Neural progenitor cell (in vitro differentiated cells): ENCODE results near the gene SATB1. TPM values are rescaled to one million over a fixed set of nuclear protein-coding genes. Genes with fewer than 3 reads are reported as not detected.

Experiments used
- DNase-seq: peaks from one replicate; pipeline ENCODE4 v3.0.0-alpha.2; 2016; ENCODE audit warnings: low spot score
- H2AFZ ChIP-seq: fragments of 200-600 bp; sonication (generic); replicated peaks from 2 replicates; pipeline ENCODE4 v1.6.1; 2016; ENCODE audit warnings: antibody characterized with exemption
- H3F3A ChIP-seq: fragments of 200-600 bp; sonication (generic); 2 replicates; pipeline ENCODE4 v1.6.1; 2016; ENCODE audit warnings: antibody characterized with exemption, low read depth
- H3K27ac ChIP-seq: fragments of 200-600 bp; sonication (generic); 2 replicates; pipeline ENCODE4 v1.5.1; 2016; ENCODE audit warnings: mild to moderate bottlenecking
- H3K27me3 ChIP-seq: fragments of 200-600 bp; sonication (generic); 2 replicates; pipeline ENCODE4 v1.6.1; 2016; ENCODE audit warnings: mild to moderate bottlenecking, moderate library complexity
- H3K36me3 ChIP-seq: fragments of 200-600 bp; sonication (generic); 2 replicates; pipeline ENCODE4 v1.5.1; 2016
- H3K4me1 ChIP-seq: fragments of 200-600 bp; sonication (generic); 2 replicates; pipeline ENCODE4 v1.6.1; 2016; ENCODE audit warnings: mixed run types
- H3K4me2 ChIP-seq: fragments of 200-600 bp; sonication (generic); 2 replicates; pipeline ENCODE4 v1.6.1; 2016
- H3K4me3 ChIP-seq: fragments of 200-600 bp; sonication (generic); 2 replicates; pipeline ENCODE4 v1.5.1; 2016
- H3K79me2 ChIP-seq: fragments of 200-600 bp; sonication (generic); 2 replicates; pipeline ENCODE4 v1.6.1; 2016; ENCODE audit warnings: low read depth
- H3K9ac ChIP-seq: fragments of 200-600 bp; sonication (generic); 2 replicates; pipeline ENCODE4 v1.6.1; 2016
- H3K9me3 ChIP-seq: fragments of 200-600 bp; sonication (generic); 2 replicates; pipeline ENCODE4 v1.5.1; 2016; ENCODE audit warnings: low read depth
- H4K20me1 ChIP-seq: fragments of 200-600 bp; sonication (generic); 2 replicates; pipeline ENCODE4 v1.6.1; 2016; ENCODE audit warnings: low read depth
- H3K27ac Mint-ChIP-seq: 3 replicates; pipeline ENCODE4 v1.8.0; 2021; ENCODE audit warnings: mixed read lengths
- H3K27me3 Mint-ChIP-seq: 2 replicates; pipeline ENCODE4 v1.8.0; 2022; ENCODE audit warnings: low read depth, mild to moderate bottlenecking, inconsistent platforms, moderate library complexity, mixed read lengths; ENCODE audit not compliant: insufficient read depth
- H3K36me3 Mint-ChIP-seq: 3 replicates; pipeline ENCODE4 v1.8.0; 2021; ENCODE audit warnings: mixed read lengths
- H3K4me1 Mint-ChIP-seq: 3 replicates; pipeline ENCODE4 v1.8.0; 2021; ENCODE audit warnings: mixed read lengths
- H3K4me3 Mint-ChIP-seq: 3 replicates; pipeline ENCODE4 v1.8.0; 2021; ENCODE audit warnings: mild to moderate bottlenecking, moderate library complexity, mixed read lengths
- H3K9me3 Mint-ChIP-seq: 3 replicates; pipeline ENCODE4 v1.8.0; 2020; ENCODE audit warnings: mixed read lengths
- EZH2 ChIP-seq: fragments of 200-600 bp; sonication (generic); IDR thresholded peaks from 2 replicates; pipeline ENCODE4 v1.6.1; 2017; ENCODE audit warnings: antibody characterized with exemption, mild to moderate bottlenecking, moderate library complexity
- EZH2phosphoT487 ChIP-seq: fragments of 200-600 bp; sonication (generic); IDR thresholded peaks from 2 replicates; pipeline ENCODE4 v1.6.1; 2017; ENCODE audit warnings: antibody characterized with exemption
- total RNA-seq: library from RNA; depleted of rRNA; stranded (reverse); fragments of >200 nt; gene quantifications from 2 replicates; pipeline ENCODE4 v1.2.3, GENCODE V29; 2015; ENCODE audit warnings: low replicate concordance
- TF ChIP-seq, protein P1 (sequence below): fragments of 200-600 bp; sonication (generic); IDR thresholded peaks from 2 replicates; pipeline ENCODE4 v1.5.1; 2017; ENCODE audit warnings: antibody characterized with exemption, mild to moderate bottlenecking

The SATB1 gene
- total RNA-seq, 1 donor from 2014 or later: 38.6 TPM

DNA sequence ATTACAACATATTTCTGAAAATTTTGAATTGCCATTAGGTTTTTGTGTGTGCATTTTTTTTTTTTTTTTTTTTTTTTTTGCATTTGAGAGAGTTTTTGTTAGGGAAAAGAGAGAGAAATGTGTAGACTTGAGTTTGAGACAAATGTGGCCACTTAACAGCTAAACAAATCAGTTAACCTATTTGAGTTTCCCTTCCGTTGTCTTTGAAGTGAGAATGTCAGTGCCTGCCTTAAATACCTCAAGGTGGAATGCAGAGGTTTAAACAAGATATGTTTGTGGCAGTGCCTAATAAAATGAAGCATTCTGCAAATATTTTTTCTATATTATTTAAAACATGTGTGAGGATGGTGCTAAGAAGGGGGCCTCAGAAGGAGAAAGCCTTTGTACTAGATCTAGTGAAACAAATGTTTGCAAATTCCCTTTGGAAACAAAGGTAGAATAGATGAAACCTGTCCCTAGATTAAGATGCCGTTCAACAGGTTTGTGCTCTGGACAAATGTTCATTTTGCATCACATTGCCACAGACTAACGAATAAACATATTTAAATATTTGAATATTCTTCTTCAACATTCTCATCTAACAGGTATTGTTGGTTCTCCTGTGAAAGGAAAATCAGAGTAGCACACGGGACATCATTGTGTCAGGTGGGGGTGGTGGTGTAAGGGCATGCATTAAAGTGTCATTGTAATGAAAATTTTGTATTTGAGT, 80.7 kb downstream of the SATB1 start:
- peaks cover 7% of the 10 kb centered on the region for H3K36me3 Mint-ChIP-seq
- H3K4me1 Mint-ChIP-seq: no peaks in the 10 kb centered on the region
- H3K27ac Mint-ChIP-seq: no peak overlapping the region
- no peaks in the 10 kb centered on the region for H4K20me1 ChIP-seq
- no peak overlapping the region for H3K4me3 ChIP-seq
- no peak overlapping the region for H3K4me2 ChIP-seq
- H3K9ac ChIP-seq: no peak overlapping the region
- no peaks in the 10 kb centered on the region for H3F3A ChIP-seq
- TF ChIP-seq EZH2 (no peak), EZH2phosphoT487 (no peak)
- TF ChIP-seq, protein P1, sequence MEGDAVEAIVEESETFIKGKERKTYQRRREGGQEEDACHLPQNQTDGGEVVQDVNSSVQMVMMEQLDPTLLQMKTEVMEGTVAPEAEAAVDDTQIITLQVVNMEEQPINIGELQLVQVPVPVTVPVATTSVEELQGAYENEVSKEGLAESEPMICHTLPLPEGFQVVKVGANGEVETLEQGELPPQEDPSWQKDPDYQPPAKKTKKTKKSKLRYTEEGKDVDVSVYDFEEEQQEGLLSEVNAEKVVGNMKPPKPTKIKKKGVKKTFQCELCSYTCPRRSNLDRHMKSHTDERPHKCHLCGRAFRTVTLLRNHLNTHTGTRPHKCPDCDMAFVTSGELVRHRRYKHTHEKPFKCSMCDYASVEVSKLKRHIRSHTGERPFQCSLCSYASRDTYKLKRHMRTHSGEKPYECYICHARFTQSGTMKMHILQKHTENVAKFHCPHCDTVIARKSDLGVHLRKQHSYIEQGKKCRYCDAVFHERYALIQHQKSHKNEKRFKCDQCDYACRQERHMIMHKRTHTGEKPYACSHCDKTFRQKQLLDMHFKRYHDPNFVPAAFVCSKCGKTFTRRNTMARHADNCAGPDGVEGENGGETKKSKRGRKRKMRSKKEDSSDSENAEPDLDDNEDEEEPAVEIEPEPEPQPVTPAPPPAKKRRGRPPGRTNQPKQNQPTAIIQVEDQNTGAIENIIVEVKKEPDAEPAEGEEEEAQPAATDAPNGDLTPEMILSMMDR: no peak
- no peaks in the 10 kb centered on the region for H3K9me3 Mint-ChIP-seq
- H3K27me3 ChIP-seq: no peaks in the 10 kb centered on the region
- no peak overlapping the region for H3K4me3 Mint-ChIP-seq
- H3K79me2 ChIP-seq: no peaks in the 10 kb centered on the region
- no peaks in the 10 kb centered on the region for H3K4me1 ChIP-seq
- H3K27me3 Mint-ChIP-seq: peaks cover 2% of the 10 kb centered on the region
- no peak for DNase-seq
- H2AFZ ChIP-seq: no peak overlapping the region
- H3K27ac ChIP-seq: no peak overlapping the region
- H3K36me3 ChIP-seq: no peaks in the 10 kb centered on the region
- H3K9me3 ChIP-seq: no peaks in the 10 kb centered on the region

- no peaks in the 10 kb centered on the region for H3K4me1 Mint-ChIP-seq
Measured at GRCh38 chr3:18343809-18344208, 81.3 kb downstream of the SATB1 start.

GRCh38 chr3:18338827-18339514, 86.2 kb downstream of the SATB1 start:
- Histone ChIP-seq H3K4me2 (no peak overlapping the region), H3K9ac (no peak overlapping the region), H3K4me3 (no peak overlapping the region), H3K4me1 (no peaks in the 10 kb centered on the region), H3K9me3 (no peaks in the 10 kb centered on the region), H3K36me3 (no peaks in the 10 kb centered on the region), H3K27ac (no peak overlapping the region), H2AFZ (no peak overlapping the region), H4K20me1 (no peaks in the 10 kb centered on the region), H3K27me3 (no peaks in the 10 kb centered on the region), H3F3A (no peaks in the 10 kb centered on the region), H3K79me2 (no peaks in the 10 kb centered on the region)
- H3K27ac Mint-ChIP-seq: no peak overlapping the region
- no peak overlapping the region for H3K4me3 Mint-ChIP-seq
- H3K9me3 Mint-ChIP-seq: no peaks in the 10 kb centered on the region
- H3K36me3 Mint-ChIP-seq: no peaks in the 10 kb centered on the region
- H3K4me1 Mint-ChIP-seq: peaks cover 5% of the 10 kb centered on the region
- no peaks in the 10 kb centered on the region for H3K27me3 Mint-ChIP-seq
- TF ChIP-seq, protein P1: no peak
- TF ChIP-seq EZH2phosphoT487 (no peak), EZH2 (no peak)
- DNase-seq: no peak

More at GRCh38 chr3:18343809-18344208, 81.3 kb downstream of the SATB1 start:
- no peak overlapping the region for H3K9ac ChIP-seq
- no peak overlapping the region for H2AFZ ChIP-seq
- Mint-ChIP-seq H3K36me3 (peaks cover 2% of the 10 kb centered on the region), H3K4me3 (no peak overlapping the region), H3K27me3 (no peaks in the 10 kb centered on the region), H3K27ac (no peak overlapping the region), H3K9me3 (no peaks in the 10 kb centered on the region)
- no peak overlapping the region for H3K4me2 ChIP-seq
- H3K79me2 ChIP-seq: no peaks in the 10 kb centered on the region
- TF ChIP-seq EZH2phosphoT487 (no peak), EZH2 (no peak)
- TF ChIP-seq, protein P1: no peak
- H3K4me1 ChIP-seq: no peaks in the 10 kb centered on the region
- no peaks in the 10 kb centered on the region for H3F3A ChIP-seq
- H3K36me3 ChIP-seq: no peaks in the 10 kb centered on the region
- H3K4me3 ChIP-seq: no peak overlapping the region
- no peaks in the 10 kb centered on the region for H4K20me1 ChIP-seq
- no peaks in the 10 kb centered on the region for H3K27me3 ChIP-seq
- H3K9me3 ChIP-seq: no peaks in the 10 kb centered on the region
- H3K27ac ChIP-seq: no peak overlapping the region
- DNase-seq: no peak
